NT2/D1 (cell line): Measurements from ENCODE around the gene DNM3.

Source experiments
- SUZ12 ChIP-seq: IDR thresholded peaks from 2 replicates; pipeline ENCODE4 v1.6.1; 2011; ENCODE audit not compliant: insufficient read length, insufficient read depth; ENCODE audit errors: extremely low read depth
- YY1 ChIP-seq: IDR thresholded peaks from 2 replicates; pipeline ENCODE4 v1.6.1; 2011; ENCODE audit not compliant: insufficient read length, insufficient read depth
- ZNF274 ChIP-seq: IDR thresholded peaks from 2 replicates; pipeline ENCODE4 v1.6.1; 2011; ENCODE audit warnings: mild to moderate bottlenecking, low read depth, low read length

DNA sequence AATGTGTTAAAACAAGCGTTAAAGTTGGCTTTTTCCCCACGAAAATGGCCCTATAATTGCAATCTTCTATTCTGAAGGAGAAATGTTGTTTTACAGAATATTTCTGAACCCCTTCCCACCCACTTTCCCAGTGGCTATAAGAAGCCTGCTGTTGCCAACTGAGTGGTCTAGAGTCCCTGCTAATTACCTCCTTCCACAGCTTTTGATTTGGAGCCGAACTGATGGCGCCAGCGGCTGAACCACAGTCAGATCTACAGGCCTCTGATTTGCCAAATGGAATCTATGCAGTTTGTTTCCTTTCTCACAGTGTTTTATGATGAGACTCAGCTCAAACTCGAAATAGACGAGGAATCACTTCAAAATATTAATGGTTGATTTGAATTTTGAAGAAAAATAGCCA, 503.1 kb downstream of the DNM3 start:
- TF ChIP-seq SUZ12 (no peak), ZNF274 (no peak), YY1 (no peak)
